Measurements from ENCODE around the gene ADAM11. TPM values are rescaled to one million over a fixed set of nuclear protein-coding genes. Genes with fewer than 3 reads are reported as not detected.
"Not testable (repeated sequence)": the region's sequence is repeated elsewhere in the genome, so short reads cannot be mapped to it uniquely, and the experiment has no call there.

The ADAM11 gene
- total RNA-seq, 1 donor from 2014 or later = 0.43 TPM

GRCh38 chr17:44734272-44734671 lies 24.5 kb upstream of the ADAM11 start:
- Histone ChIP-seq H3K27me3 (no peaks in the 10 kb centered on the region), H3K36me3 (peaks cover 6% of the 10 kb centered on the region), H3K9me3 (no peaks in the 10 kb centered on the region), H3K27ac (no peak overlapping the region), H3K4me1 (no peaks in the 10 kb centered on the region), H3K4me3 (no peak overlapping the region)
- ATAC-seq (no peak), DNase-seq (no peak)
- no peak for TF ChIP-seq CTCF (IDR thresholded peaks at IDR 0.05)
- intact Hi-C loops (cut with DNase I) = no loop called here

- H3K4me3 ChIP-seq = no peak overlapping the region
- DNase-seq = no peak
- no peak overlapping the region for H3K27ac ChIP-seq
- no peaks in the 10 kb centered on the region for H3K9me3 ChIP-seq
- H3K36me3 ChIP-seq = no peaks in the 10 kb centered on the region
- no peaks in the 10 kb centered on the region for H3K27me3 ChIP-seq
- no peak for ATAC-seq
- no peak for TF ChIP-seq CTCF (IDR thresholded peaks at IDR 0.05)
- no peaks in the 10 kb centered on the region for H3K4me1 ChIP-seq
- intact Hi-C loops (cut with DNase I) = no loop called here
Measured at GRCh38 chr17:44736551-44737240, 22.1 kb upstream of the ADAM11 start.

- no peak overlapping the region for H3K4me3 ChIP-seq
- ATAC-seq = no peak
- H3K27ac ChIP-seq = no peak overlapping the region
- no peaks in the 10 kb centered on the region for H3K9me3 ChIP-seq
- intact Hi-C loops (cut with DNase I) = no loop called here
- H3K36me3 ChIP-seq = no peaks in the 10 kb centered on the region
- H3K27me3 ChIP-seq = no peaks in the 10 kb centered on the region
- no peak for DNase-seq
- TF ChIP-seq CTCF (IDR thresholded peaks at IDR 0.05) = no peak
- H3K4me1 ChIP-seq = no peaks in the 10 kb centered on the region
Measured at GRCh38 chr17:44738214-44738906, 20.4 kb upstream of the ADAM11 start.

- H3K4me3 ChIP-seq = no peak overlapping the region
- ATAC-seq = no peak
- no peaks in the 10 kb centered on the region for H3K4me1 ChIP-seq
- DNase-seq = no peak
- no peaks in the 10 kb centered on the region for H3K9me3 ChIP-seq
- TF ChIP-seq CTCF (IDR thresholded peaks at IDR 0.05) = no peak
- intact Hi-C loops (cut with DNase I) = no loop called here
- no peaks in the 10 kb centered on the region for H3K27me3 ChIP-seq
- no peaks in the 10 kb centered on the region for H3K36me3 ChIP-seq
- no peak overlapping the region for H3K27ac ChIP-seq
Measured at GRCh38 chr17:44741316-44741715, 17.5 kb upstream of the ADAM11 start.

GRCh38 chr17:44745301-44745700 lies 13.5 kb upstream of the ADAM11 start:
- no peak overlapping the region for H3K27ac ChIP-seq
- H3K36me3 ChIP-seq = no peaks in the 10 kb centered on the region
- no peak for DNase-seq
- H3K9me3 ChIP-seq = no peaks in the 10 kb centered on the region
- ATAC-seq = no peak
- no peaks in the 10 kb centered on the region for H3K27me3 ChIP-seq
- no peaks in the 10 kb centered on the region for H3K4me1 ChIP-seq
- intact Hi-C loops (cut with DNase I) = no loop called here
- TF ChIP-seq CTCF (IDR thresholded peaks at IDR 0.05) = no peak
- H3K4me3 ChIP-seq = no peak overlapping the region

GRCh38 chr17:44745738-44746137 lies 13.1 kb upstream of the ADAM11 start:
- H3K27me3 ChIP-seq; H3K4me3 ChIP-seq; DNase-seq; H3K27ac ChIP-seq; H3K4me1 ChIP-seq; H3K9me3 ChIP-seq; ATAC-seq; intact Hi-C loops (cut with DNase I); H3K36me3 ChIP-seq: not testable (repeated sequence)
